Tibial artery (tissue), 4 donors: ENCODE data around the gene TCEAL3.
A peak's percentile ranks its signal among the peaks of the same experiment; 100 is the strongest.

ENCODE experiments used
- DNase-seq, 2 donors: peaks; one replicate each; pipeline ENCODE4 v3.0.0-alpha.2; 2019
- H3K27ac ChIP-seq, 2 donors: fragments of 200-600 bp; sonication (generic) in 1 of 2; 1 replicate in 1 of 2; 2 replicates in 1 of 2; pipeline ENCODE4 v1.5.1; 2018 to 2019; ENCODE audit warnings: mild to moderate bottlenecking in 1 of 2
- H3K27me3 ChIP-seq, 2 donors: fragments of 200-600 bp; sonication (generic) in 1 of 2; one replicate each; pipeline versions ENCODE4 v1.5.1 to v1.6.0; 2016 to 2019
- H3K36me3 ChIP-seq, 3 donors: fragments of 200-600 bp; sonication (generic) in 2 of 3; one replicate each; pipeline ENCODE4 v1.5.1; 2016 to 2019; ENCODE audit warnings: mild to moderate bottlenecking in 2 of 3
- H3K4me1 ChIP-seq, 4 donors: fragments of 200-600 bp; sonication (generic) in 2 of 4; 1 replicate in 3 of 4; 2 replicates in 1 of 4; pipeline ENCODE4 v1.5.1; 2016 to 2019
- H3K4me3 ChIP-seq, 2 donors: fragments of 200-600 bp; sonication (generic) in 1 of 2; 1 replicate in 1 of 2; 2 replicates in 1 of 2; pipeline ENCODE4 v1.5.1; 2018 to 2019; ENCODE audit warnings: mild to moderate bottlenecking in 2 of 2
- H3K9me3 ChIP-seq, 3 donors: fragments of 200-600 bp; sonication (generic) in 1 of 3; one replicate each; pipeline ENCODE4 v1.5.1; 2016 to 2019
- CTCF ChIP-seq, 2 experiments: fragments of 200-600 bp in 1 of 2; fragments of 450-650 bp in 1 of 2; IDR thresholded peaks; one replicate each; pipeline ENCODE4 v1.5.1; 2017 to 2019; ENCODE audit warnings: antibody characterized with exemption in 2 of 2, mild to moderate bottlenecking in 1 of 2, moderate library complexity in 1 of 2
- intact Hi-C: fragments of 100-400 bp; cut with DNase I; formaldehyde crosslinking; loops from one replicate; pipeline ENCODE4 v1.15.0; 2023; ENCODE audit warnings: low total_unique reads

Gene TCEAL3

GRCh38 chrX:103607364-103608305 lies at the start of gene TCEAL3:
Gene TCEAL3 (plus strand): TSS chrX:103607963. CDS start chrX:103609065, 1,102 bp downstream.
- intact Hi-C loops: no loop called here
- peak within 1 kb of the TSS; percentile 93 to 95 for H3K27ac ChIP-seq
- no peaks in the 10 kb centered on the region for H3K36me3 ChIP-seq
- DNase-seq: peak; percentile 45 to 80
- no peaks in the 10 kb centered on the region for H3K9me3 ChIP-seq
- H3K4me1 ChIP-seq: peaks cover 0 to 11% (median 0%) of the 10 kb centered on the region in 4 donors
- H3K27me3 ChIP-seq: no peaks in the 10 kb centered on the region
- peak within 1 kb of the TSS; percentile 74 to 84 for H3K4me3 ChIP-seq
- TF ChIP-seq CTCF (IDR thresholded peaks at IDR 0.05): no peak

DNA sequence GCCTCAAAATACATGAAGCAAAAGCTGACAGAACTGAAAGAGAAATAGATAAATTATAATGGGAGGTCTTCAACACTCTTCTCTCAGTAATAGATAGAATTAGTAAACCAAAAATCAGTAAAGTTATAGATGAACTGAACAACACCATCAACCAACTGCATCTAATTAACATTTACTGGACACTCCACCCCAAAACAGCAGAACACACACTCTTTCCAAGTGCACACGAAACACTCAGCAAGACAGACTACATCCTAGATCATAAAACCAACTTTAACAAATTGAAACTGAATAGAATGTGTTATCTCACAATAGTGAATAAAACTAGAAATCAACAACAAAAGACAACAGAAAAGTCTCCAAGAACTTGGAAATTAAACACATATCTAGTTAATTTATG lies 47.5 kb upstream of the TCEAL3 start:
- intact Hi-C loops: no loop called here
- DNase-seq: no peak
- Histone ChIP-seq H3K4me3 (no peak overlapping the region), H3K27ac (no peak overlapping the region), H3K9me3 (no peaks in the 10 kb centered on the region), H3K4me1 (no peaks in the 10 kb centered on the region), H3K36me3 (no peaks in the 10 kb centered on the region), H3K27me3 (no peaks in the 10 kb centered on the region)
- TF ChIP-seq CTCF (IDR thresholded peaks at IDR 0.05): no peak

GRCh38 chrX:103562801-103563200 lies 45.0 kb upstream of the TCEAL3 start:
- DNase-seq: no peak
- Histone ChIP-seq H3K9me3 (no peaks in the 10 kb centered on the region), H3K27me3 (no peaks in the 10 kb centered on the region), H3K27ac (no peak overlapping the region), H3K4me1 (no peaks in the 10 kb centered on the region), H3K36me3 (no peaks in the 10 kb centered on the region), H3K4me3 (no peak overlapping the region)
- no peak for TF ChIP-seq CTCF (IDR thresholded peaks at IDR 0.05)
- intact Hi-C loops: no loop called here

GRCh38 chrX:103565197-103565596 lies 42.6 kb upstream of the TCEAL3 start:
- Histone ChIP-seq H3K4me3 (no peak overlapping the region), H3K36me3 (no peaks in the 10 kb centered on the region), H3K4me1 (no peaks in the 10 kb centered on the region), H3K9me3 (no peaks in the 10 kb centered on the region), H3K27ac (no peak overlapping the region), H3K27me3 (no peaks in the 10 kb centered on the region)
- intact Hi-C loops: no loop called here
- DNase-seq: no peak
- TF ChIP-seq CTCF (IDR thresholded peaks at IDR 0.05): no peak

DNA sequence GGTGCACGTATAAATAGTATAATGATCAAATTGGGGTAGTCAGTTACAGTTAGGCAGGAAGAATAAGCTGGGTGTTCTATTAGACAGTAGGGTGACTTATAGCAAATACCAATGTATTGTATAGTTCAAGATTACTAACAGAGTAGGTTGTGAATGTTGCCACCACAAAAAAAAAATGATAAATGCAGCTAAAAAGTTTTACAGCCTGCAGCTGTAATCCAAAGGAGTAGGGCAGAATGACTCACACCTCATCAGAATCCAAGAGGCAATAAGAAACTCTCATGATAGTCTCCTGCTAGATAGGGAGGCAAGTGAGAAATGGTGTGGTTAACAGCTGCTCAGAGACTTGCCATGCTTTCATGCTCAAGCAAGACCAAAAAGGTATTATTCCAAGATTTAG lies 42.0 kb upstream of the TCEAL3 start:
- no peaks in the 10 kb centered on the region for H3K9me3 ChIP-seq
- H3K27ac ChIP-seq: no peak overlapping the region
- no peaks in the 10 kb centered on the region for H3K27me3 ChIP-seq
- H3K4me1 ChIP-seq: no peaks in the 10 kb centered on the region
- H3K36me3 ChIP-seq: no peaks in the 10 kb centered on the region
- no peak overlapping the region for H3K4me3 ChIP-seq
- no peak for TF ChIP-seq CTCF (IDR thresholded peaks at IDR 0.05)
- intact Hi-C loops: no loop called here
- DNase-seq: no peak
